Lower lobe of right lung (tissue), 2 donors: ENCODE results near the gene PRRT2. TPM values are rescaled to one million over a fixed set of nuclear protein-coding genes. Genes with fewer than 3 reads are reported as not detected.
A peak's percentile ranks its signal among the peaks of the same experiment; 100 is the strongest.

Experiments
- ATAC-seq, 2 donors: fragments of 200-7000 bp; cut with Tn5 transposase; one replicate each; pipeline ENCODE4 v1.9.1; 2020 to 2022; ENCODE audit warnings: mild to moderate bottlenecking in 2 of 2, moderate library complexity in 2 of 2
- DNase-seq: peaks from one replicate; pipeline ENCODE4 v3.0.0-alpha.2; 2020
- H3K27ac ChIP-seq: fragments of 200-600 bp; one replicate; pipeline ENCODE4 v1.8.0; 2022
- H3K27me3 ChIP-seq: fragments of 200-600 bp; one replicate; pipeline ENCODE4 v1.8.0; 2022; ENCODE audit warnings: low read depth
- H3K36me3 ChIP-seq: fragments of 200-600 bp; one replicate; pipeline ENCODE4 v1.8.0; 2022; ENCODE audit warnings: mild to moderate bottlenecking
- H3K4me1 ChIP-seq: fragments of 200-600 bp; one replicate; pipeline ENCODE4 v1.8.0; 2022
- H3K4me3 ChIP-seq: fragments of 200-600 bp; one replicate; pipeline ENCODE4 v1.8.0; 2022; ENCODE audit warnings: mild to moderate bottlenecking
- H3K9me3 ChIP-seq: fragments of 200-600 bp; one replicate; pipeline ENCODE4 v1.8.0; 2022
- intact Hi-C: fragments of 100-400 bp; cut with DNase I; formaldehyde crosslinking; loops from one replicate; pipeline ENCODE4 v1.11.0; 2022
- total RNA-seq: library from RNA; stranded (reverse); fragmentation: NEBNext Ultra II Directional; extraction: Animal tissue kit (Norgen Biotek cat#: 25700); gene quantifications from one replicate; pipeline ENCODE4 v1.2.1, GENCODE V29; 2021
- TF ChIP-seq, protein P1 (sequence below): fragments of 200-600 bp; IDR thresholded peaks from one replicate; pipeline ENCODE4 v1.8.0; 2022; ENCODE audit warnings: antibody characterized with exemption, mild to moderate bottlenecking
- donor health status: DM: no; HTN: yes; CAD: no; lungs with severe emphysema.

Gene PRRT2
- total RNA-seq, 1 donor from 2014 or later, result 3.2 TPM

- no peaks in the 10 kb centered on the region for H3K27me3 ChIP-seq
- no peak for ATAC-seq
- H3K4me1 ChIP-seq, result peaks cover 57% of the 10 kb centered on the region
- TF ChIP-seq, protein P1, sequence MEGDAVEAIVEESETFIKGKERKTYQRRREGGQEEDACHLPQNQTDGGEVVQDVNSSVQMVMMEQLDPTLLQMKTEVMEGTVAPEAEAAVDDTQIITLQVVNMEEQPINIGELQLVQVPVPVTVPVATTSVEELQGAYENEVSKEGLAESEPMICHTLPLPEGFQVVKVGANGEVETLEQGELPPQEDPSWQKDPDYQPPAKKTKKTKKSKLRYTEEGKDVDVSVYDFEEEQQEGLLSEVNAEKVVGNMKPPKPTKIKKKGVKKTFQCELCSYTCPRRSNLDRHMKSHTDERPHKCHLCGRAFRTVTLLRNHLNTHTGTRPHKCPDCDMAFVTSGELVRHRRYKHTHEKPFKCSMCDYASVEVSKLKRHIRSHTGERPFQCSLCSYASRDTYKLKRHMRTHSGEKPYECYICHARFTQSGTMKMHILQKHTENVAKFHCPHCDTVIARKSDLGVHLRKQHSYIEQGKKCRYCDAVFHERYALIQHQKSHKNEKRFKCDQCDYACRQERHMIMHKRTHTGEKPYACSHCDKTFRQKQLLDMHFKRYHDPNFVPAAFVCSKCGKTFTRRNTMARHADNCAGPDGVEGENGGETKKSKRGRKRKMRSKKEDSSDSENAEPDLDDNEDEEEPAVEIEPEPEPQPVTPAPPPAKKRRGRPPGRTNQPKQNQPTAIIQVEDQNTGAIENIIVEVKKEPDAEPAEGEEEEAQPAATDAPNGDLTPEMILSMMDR, result no peak
- peak overlapping the region; percentile 86 for H3K27ac ChIP-seq
- DNase-seq, result no peak
- peak overlapping the region; percentile 69 for H3K4me3 ChIP-seq
- H3K9me3 ChIP-seq, result no peaks in the 10 kb centered on the region
- peaks cover 21% of the 10 kb centered on the region for H3K36me3 ChIP-seq
- intact Hi-C loops, result no loop called here
These were observed 2.8 kb upstream of the PRRT2 start for GRCh38 chr16:29809031-29809747.

DNA sequence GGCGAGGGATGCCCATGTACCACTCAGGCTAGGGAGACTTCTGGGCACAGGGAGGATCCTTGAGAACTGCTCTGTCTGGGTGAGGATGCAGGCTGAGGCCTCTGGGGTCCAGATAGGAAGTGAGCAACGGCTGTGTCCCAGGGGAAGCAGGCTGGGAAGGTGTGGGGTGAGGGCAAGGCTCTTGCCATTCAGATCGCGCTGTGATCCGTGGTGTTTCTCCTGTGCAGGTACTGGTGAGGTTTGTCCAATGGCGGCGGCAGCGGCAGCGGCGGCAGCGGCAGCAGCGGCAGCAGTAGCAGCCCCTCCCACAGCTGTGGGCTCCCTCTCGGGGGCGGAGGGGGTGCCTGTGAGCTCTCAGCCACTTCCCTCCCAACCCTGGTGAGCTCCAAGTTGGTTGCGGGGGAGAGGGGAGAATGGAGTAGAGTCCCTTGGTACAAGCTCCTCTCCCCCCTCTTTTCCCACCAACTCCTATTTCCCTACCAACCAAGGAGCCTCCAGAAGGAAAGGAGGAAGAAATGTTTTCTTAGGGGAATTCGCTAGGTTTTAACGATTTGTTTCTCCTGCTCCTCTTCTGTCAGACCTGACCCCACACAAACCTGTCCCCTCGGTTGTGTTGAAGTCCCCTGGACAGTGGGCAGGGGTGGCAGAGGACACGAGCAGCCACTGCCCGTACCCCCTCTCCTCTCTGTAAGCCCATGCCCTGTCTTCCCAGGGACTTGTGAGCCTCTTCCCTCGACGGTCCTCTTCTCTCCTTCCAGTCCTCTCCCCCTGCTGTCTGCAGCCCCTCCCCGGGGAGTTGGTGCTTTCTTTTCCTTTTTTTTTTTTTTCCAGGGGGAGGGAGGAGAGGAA lies 1.9 kb upstream of the PRRT2 start:
- H3K4me3 ChIP-seq, result no peak overlapping the region
- no peaks in the 10 kb centered on the region for H3K9me3 ChIP-seq
- DNase-seq (no peak), ATAC-seq (no peak)
- peaks cover 58% of the 10 kb centered on the region for H3K4me1 ChIP-seq
- intact Hi-C loops, result no loop called here
- H3K27me3 ChIP-seq, result no peaks in the 10 kb centered on the region
- TF ChIP-seq, protein P1, result no peak
- peak overlapping the region; percentile 31 for H3K27ac ChIP-seq
- peaks cover 21% of the 10 kb centered on the region for H3K36me3 ChIP-seq

- no peak for ATAC-seq
- H3K4me3 ChIP-seq, result peak overlapping the region; percentile 61
- TF ChIP-seq, protein P1, result no peak
These were observed 1.3 kb upstream of the PRRT2 start for GRCh38 chr16:29810699-29811169.

GRCh38 chr16:29811170-29811895 lies 660 bp upstream of the PRRT2 start:
- no peaks in the 10 kb centered on the region for H3K9me3 ChIP-seq
- TF ChIP-seq, protein P1, result no peak
- DNase-seq, result peak; percentile 98
- H3K4me3 ChIP-seq, result peak overlapping the region; percentile 61
- H3K27me3 ChIP-seq, result no peaks in the 10 kb centered on the region
- peaks cover 61% of the 10 kb centered on the region for H3K4me1 ChIP-seq
- H3K27ac ChIP-seq, result peak overlapping the region; percentile 80
- intact Hi-C loops, result no loop called here
- peak; percentile 79 to 80 for ATAC-seq
- H3K36me3 ChIP-seq, result peaks cover 21% of the 10 kb centered on the region

More at GRCh38 chr16:29810699-29811169, 1.3 kb upstream of the PRRT2 start:
- no peaks in the 10 kb centered on the region for H3K9me3 ChIP-seq
- H3K27ac ChIP-seq, result peak overlapping the region; percentile 80
- DNase-seq, result no peak
- H3K4me1 ChIP-seq, result peaks cover 61% of the 10 kb centered on the region
- intact Hi-C loops, result no loop called here
- no peaks in the 10 kb centered on the region for H3K27me3 ChIP-seq
- peaks cover 21% of the 10 kb centered on the region for H3K36me3 ChIP-seq
